ENCODE measurements around the gene SLC6A5.

- TF ChIP-seq, protein P1, sequence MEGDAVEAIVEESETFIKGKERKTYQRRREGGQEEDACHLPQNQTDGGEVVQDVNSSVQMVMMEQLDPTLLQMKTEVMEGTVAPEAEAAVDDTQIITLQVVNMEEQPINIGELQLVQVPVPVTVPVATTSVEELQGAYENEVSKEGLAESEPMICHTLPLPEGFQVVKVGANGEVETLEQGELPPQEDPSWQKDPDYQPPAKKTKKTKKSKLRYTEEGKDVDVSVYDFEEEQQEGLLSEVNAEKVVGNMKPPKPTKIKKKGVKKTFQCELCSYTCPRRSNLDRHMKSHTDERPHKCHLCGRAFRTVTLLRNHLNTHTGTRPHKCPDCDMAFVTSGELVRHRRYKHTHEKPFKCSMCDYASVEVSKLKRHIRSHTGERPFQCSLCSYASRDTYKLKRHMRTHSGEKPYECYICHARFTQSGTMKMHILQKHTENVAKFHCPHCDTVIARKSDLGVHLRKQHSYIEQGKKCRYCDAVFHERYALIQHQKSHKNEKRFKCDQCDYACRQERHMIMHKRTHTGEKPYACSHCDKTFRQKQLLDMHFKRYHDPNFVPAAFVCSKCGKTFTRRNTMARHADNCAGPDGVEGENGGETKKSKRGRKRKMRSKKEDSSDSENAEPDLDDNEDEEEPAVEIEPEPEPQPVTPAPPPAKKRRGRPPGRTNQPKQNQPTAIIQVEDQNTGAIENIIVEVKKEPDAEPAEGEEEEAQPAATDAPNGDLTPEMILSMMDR (tag by site-specific recombination; IDR thresholded peaks at IDR 0.05): no peak
- no peak for TF ChIP-seq ZNF112 (tag by site-specific recombination; IDR thresholded peaks at IDR 0.05)
- no peak for TF ChIP-seq YY1 (tag by site-specific recombination; IDR thresholded peaks at IDR 0.05)
- TF ChIP-seq ZFHX2 (tag by site-specific recombination; conservative IDR thresholded peaks at IDR 0.05): no peak
- no peak for TF ChIP-seq SCRT2 (tag by site-specific recombination; IDR thresholded peaks at IDR 0.05)
These were observed 22.3 kb downstream of the SLC6A5 start for GRCh38 chr11:20621679-20622078.
